ENCODE data around the gene NOTCH2NLA.
"Not testable (repeated sequence)": the region's sequence is repeated elsewhere in the genome, so short reads cannot be mapped to it uniquely, and the experiment has no call there.

NOTCH2NLA gene

DNA sequence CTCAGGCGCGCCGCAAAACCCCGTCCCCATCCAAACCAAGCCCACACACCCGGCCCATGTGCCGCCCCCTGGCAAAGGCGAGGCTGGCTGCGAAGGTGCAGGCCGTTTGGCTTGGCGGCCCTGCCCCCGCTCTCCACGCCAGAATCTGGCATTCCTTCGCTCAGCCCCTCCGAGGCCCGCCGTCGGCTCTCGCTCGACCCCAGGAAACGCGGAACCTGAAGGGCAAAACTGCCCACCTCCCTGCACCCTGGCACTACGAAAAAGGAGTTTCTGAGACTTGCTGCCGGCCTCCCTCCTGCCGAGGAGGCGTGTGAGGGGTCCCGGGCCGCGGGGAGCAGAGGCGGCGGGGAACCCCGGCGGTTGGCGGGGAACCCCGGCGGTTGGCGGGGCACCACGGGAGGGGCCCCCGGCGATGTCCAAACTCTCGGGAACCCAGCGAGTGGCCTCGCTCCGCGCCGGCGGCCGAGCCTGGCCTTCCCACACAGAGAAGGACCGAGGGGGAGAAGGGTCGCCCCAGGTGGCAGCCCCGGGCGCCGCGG is 608 bp downstream of the NOTCH2NLA start:
- H3K4me3 ChIP-seq (ENCODE audit: control insufficient read depth, low read depth, low read length) = peak overlapping the region; percentile 43
- not testable (repeated sequence) for DNase-seq (ENCODE audit: low read depth)

DNA sequence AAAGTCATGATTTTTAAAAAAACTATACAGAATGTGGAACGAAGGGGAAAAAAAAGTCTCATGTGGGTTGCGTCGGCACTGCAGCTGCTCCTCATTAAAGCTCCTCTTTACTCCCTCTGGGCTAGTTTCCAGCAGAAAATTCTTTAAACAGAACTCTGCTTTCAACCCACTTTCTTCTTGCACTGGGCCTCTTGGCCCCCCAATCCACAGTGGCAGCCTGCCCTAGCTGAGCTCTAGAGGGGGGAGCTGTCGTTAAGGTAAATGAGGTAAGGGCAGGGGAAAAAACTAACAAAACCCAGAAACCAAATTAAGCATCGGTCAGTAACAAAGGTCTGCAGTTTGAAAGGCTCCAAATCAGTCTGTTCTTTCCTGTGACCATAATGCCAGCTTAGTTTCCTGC is 54.3 kb downstream of the NOTCH2NLA start:
- DNase-seq (ENCODE audit: low read depth); H3K4me3 ChIP-seq (ENCODE audit: control insufficient read depth, low read depth, low read length): not testable (repeated sequence)

DNA sequence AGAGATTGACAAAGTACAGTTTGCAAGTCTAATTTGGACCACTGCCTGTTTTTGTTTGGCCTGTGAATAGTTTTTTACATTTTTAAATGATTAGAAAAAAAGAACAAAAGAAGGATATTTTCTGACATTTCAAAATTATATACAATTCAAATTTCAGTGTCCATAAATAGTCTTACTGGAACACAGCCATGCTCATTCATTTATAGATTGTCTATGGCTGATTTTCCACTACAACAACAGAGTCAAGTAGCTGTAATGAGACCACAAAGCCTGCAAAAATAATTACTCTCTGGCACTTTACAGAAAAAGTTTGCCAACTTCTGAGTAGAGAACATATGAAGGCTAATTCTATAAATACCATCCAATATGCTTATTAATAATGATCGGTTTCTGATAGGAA is 61.1 kb downstream of the NOTCH2NLA start:
- DNase-seq (ENCODE audit: low read depth) = not testable (repeated sequence)

DNA sequence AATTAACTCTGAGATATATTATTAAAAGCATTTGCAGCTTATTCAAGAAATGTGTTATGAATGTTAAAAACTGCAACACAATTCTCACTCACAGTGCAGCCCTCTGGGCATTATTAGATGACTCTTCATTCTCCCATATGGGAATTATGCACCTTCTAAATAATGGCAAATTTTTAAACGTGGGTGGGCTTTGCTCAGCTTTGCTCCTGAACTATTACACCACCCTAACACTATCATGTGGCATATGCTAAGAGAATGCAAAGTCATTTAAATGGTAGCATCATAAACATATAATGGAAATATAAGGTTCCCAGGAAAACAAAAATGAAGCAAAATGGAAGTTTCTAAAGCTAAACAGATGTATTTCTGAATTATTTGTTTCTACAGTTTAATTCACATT is 61.5 kb downstream of the NOTCH2NLA start:
- not testable (repeated sequence) for DNase-seq (ENCODE audit: low read depth); H3K4me3 ChIP-seq (ENCODE audit: control insufficient read depth, low read depth, low read length)

More for the DNA sequence above, 61.1 kb downstream of the NOTCH2NLA start:
- H3K4me3 ChIP-seq (ENCODE audit: control insufficient read depth, low read depth, low read length) = not testable (repeated sequence)

DNA sequence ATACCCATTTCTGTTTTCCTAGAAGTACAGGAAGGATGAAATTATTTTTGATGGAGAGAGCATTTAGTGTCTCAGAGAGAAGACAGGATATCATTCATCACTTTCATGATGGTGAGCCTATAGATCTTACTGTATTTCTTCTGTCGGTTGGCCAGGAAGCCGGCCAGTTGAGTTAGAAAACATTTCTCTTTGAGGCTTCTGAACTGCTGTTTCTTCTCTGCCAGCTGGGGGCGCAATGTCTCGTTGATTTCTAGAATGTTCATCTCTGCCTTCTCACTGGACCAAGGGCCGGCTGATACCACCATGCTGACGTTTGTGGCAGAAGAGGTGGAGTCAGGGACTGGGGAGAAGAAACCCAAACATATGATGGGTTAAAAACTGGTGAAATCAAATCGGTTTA is 84.4 kb downstream of the NOTCH2NLA start, which contains the start of gene NBPF10:
NBPF10 (minus strand) TSS at position 340 of the 400 bp plus-strand sequence; CDS start at position 305, 35 bp downstream.
- H3K4me3 ChIP-seq (ENCODE audit: control insufficient read depth, low read depth, low read length); DNase-seq (ENCODE audit: low read depth): not testable (repeated sequence)

Data from fibroblast of mammary gland (primary cell).